ENCODE measurements around the gene SRRD. TPM values are rescaled to one million over a fixed set of nuclear protein-coding genes. Genes with fewer than 3 reads are reported as not detected.

SRRD gene
- total RNA-seq, 1 experiment from 2014 or later, result 21.9 TPM

DNA sequence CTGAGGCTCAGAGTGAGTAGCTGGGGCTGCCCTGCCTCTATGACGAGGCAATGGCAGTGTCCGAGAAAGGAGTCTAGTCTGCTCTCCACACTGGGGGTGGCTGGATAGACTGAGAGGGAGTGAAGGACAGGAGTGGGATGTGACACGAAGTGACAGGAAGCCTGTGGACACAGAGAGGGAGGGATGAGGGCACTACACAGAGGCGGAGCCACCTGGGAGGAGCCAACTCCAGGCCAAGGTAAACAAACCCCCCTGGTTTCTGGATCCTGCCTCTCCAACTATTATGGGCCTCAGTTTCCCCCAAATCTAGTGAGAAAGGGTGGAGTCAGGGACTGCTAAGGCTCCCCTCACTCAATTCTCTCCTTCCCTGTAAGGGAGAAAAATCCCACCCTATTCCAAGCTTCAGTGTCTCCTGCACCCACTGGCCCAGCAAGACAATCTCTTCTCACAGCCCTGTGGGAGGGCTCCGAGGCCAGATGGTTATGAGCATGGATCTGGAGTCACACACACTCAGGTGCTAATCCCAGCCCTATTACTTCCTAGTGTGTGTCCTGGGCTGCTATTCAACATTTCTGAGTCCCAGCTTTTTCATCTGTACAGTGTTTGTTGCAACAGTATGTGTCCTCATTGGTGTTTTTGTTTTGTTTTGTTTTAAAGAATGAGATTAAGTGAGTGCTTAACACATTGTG lies 29.7 kb upstream of the SRRD start:
- POLR2A ChIA-PET, result interaction anchor here (0.6 kb wide), 1 partner anchor 38 kb away, joined by 3 read pairs; no protein-coding TSS in a partner anchor
- intact Hi-C loops (cut with micrococcal nuclease; ENCODE audit: unreplicated experiment), result no loop called here
- in situ Hi-C loops (cut with HindIII; ENCODE audit: low pct_unique_long_range_greater_than_20kb, low sequenced_read_pairs), result no loop called here

DNA sequence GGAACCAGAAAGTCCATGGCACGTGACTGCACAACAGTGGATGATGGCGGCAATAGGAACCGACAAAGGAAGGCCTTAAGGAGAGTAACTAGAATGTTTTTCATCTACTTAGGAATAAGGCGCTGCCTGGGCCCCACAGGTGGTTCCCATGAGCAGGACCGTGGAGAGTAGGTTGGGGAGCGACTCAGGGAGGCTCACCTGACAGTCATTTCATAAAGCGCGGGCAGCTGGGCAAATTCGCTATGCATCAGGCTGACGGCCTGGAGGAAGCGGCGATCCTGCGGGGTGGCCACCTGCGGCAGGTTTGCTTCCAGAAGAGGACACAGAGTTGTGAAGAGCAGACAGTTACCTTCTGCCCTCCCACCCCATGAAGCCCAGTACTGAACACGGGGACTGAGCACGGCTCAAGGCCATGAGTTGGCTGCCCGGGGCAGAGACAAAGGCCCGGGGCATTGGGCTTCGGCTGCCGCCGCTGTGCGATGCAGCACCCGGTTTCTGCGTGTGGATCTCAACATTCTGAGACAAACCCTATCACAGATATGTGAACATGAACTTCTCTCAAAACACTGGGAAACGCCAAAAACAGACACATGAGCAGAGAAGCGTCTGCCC lies 25.9 kb upstream of the SRRD start:
- ChIA-PET POLR2A (no interaction called here), CTCF (no interaction called here)
- Histone ChIP-seq H3K4me1 (ENCODE audit: control insufficient read depth, insufficient read depth, low read length) (no peaks in the 10 kb centered on the region), H3K27ac (ENCODE audit: low read length) (no peak overlapping the region), H3K36me3 (ENCODE audit: control insufficient read depth, insufficient read depth, low read length) (0 out of 2 replicates have a peak, but pooled peaks cover 3% of the 10 kb centered on the region), H3K9me3 (ENCODE audit: control insufficient read depth, insufficient read depth, low read depth, low read length) (no peaks in the 10 kb centered on the region), H3K27me3 (ENCODE audit: control insufficient read depth, insufficient read depth, low read length) (no peaks in the 10 kb centered on the region), H3K4me3 (ENCODE audit: low read depth in 2 of 2, low read length in 2 of 2) (no peak overlapping the region)
- intact Hi-C loops (cut with micrococcal nuclease; ENCODE audit: unreplicated experiment) (no loop called here), in situ Hi-C loops (cut with HindIII; ENCODE audit: low pct_unique_long_range_greater_than_20kb, low sequenced_read_pairs) (no loop called here)
- DNase-seq (ENCODE audit: low read depth, low spot score), result no peak
- no peak for ATAC-seq
- no TSS peak for BruUV-seq (replicated peaks)
- TF ChIP-seq POLR2AphosphoS5 (IDR thresholded peaks at IDR 0.05; ENCODE audit: low read depth, low read length) (no peak), SIN3A (IDR thresholded peaks at IDR 0.05; ENCODE audit: borderline replicate concordance, insufficient read depth, low read depth, low read length) (no peak), CTCF (IDR thresholded peaks at IDR 0.05) (no peak), TCF7L2 (IDR thresholded peaks at IDR 0.05; ENCODE audit: low read depth, low read length) (no peak)
- TF ChIP-seq, protein P1, sequence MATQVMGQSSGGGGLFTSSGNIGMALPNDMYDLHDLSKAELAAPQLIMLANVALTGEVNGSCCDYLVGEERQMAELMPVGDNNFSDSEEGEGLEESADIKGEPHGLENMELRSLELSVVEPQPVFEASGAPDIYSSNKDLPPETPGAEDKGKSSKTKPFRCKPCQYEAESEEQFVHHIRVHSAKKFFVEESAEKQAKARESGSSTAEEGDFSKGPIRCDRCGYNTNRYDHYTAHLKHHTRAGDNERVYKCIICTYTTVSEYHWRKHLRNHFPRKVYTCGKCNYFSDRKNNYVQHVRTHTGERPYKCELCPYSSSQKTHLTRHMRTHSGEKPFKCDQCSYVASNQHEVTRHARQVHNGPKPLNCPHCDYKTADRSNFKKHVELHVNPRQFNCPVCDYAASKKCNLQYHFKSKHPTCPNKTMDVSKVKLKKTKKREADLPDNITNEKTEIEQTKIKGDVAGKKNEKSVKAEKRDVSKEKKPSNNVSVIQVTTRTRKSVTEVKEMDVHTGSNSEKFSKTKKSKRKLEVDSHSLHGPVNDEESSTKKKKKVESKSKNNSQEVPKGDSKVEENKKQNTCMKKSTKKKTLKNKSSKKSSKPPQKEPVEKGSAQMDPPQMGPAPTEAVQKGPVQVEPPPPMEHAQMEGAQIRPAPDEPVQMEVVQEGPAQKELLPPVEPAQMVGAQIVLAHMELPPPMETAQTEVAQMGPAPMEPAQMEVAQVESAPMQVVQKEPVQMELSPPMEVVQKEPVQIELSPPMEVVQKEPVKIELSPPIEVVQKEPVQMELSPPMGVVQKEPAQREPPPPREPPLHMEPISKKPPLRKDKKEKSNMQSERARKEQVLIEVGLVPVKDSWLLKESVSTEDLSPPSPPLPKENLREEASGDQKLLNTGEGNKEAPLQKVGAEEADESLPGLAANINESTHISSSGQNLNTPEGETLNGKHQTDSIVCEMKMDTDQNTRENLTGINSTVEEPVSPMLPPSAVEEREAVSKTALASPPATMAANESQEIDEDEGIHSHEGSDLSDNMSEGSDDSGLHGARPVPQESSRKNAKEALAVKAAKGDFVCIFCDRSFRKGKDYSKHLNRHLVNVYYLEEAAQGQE (IDR thresholded peaks at IDR 0.05; ENCODE audit: insufficient read depth in 1 of 2, low read depth in 2 of 2, low read length in 1 of 2), result no peak

More for the DNA sequence above, 29.7 kb upstream of the SRRD start:
- H3K36me3 ChIP-seq (ENCODE audit: control insufficient read depth, insufficient read depth, low read length), result no peaks in the 10 kb centered on the region
- H3K4me1 ChIP-seq (ENCODE audit: control insufficient read depth, insufficient read depth, low read length), result no peaks in the 10 kb centered on the region
- no peaks in the 10 kb centered on the region for H3K27me3 ChIP-seq (ENCODE audit: control insufficient read depth, insufficient read depth, low read length)
- H3K4me3 ChIP-seq (ENCODE audit: low read depth in 2 of 2, low read length in 2 of 2), result no peak overlapping the region
- H3K9me3 ChIP-seq (ENCODE audit: control insufficient read depth, insufficient read depth, low read depth, low read length), result no peaks in the 10 kb centered on the region
- TF ChIP-seq, protein P1 (IDR thresholded peaks at IDR 0.05; ENCODE audit: insufficient read depth in 1 of 2, low read depth in 2 of 2, low read length in 1 of 2), result no peak
- TF ChIP-seq SIN3A (IDR thresholded peaks at IDR 0.05; ENCODE audit: borderline replicate concordance, insufficient read depth, low read depth, low read length) (no peak), POLR2AphosphoS5 (IDR thresholded peaks at IDR 0.05; ENCODE audit: low read depth, low read length) (no peak), TCF7L2 (IDR thresholded peaks at IDR 0.05; ENCODE audit: low read depth, low read length) (no peak), CTCF (IDR thresholded peaks at IDR 0.05) (no peak)
- no peak overlapping the region for H3K27ac ChIP-seq (ENCODE audit: low read length)
- no TSS peak for BruUV-seq (replicated peaks)
- ATAC-seq, result no peak
- DNase-seq (ENCODE audit: low read depth, low spot score), result no peak
- CTCF ChIA-PET, result no interaction called here

Data from Panc1 (cell line).